B cell (primary cell): ENCODE measurements around the gene MFAP5. TPM values are rescaled to one million over a fixed set of nuclear protein-coding genes. Genes with fewer than 3 reads are reported as not detected.

Experiments used
- ATAC-seq: fragments of 200-7000 bp; cut with Tn5 transposase; one replicate; pipeline ENCODE4 v1.10.0; 2021; ENCODE audit warnings: low read depth, mild to moderate bottlenecking, moderate number of reproducible peaks, moderate library complexity
- CTCF ChIA-PET: fragments of 350-600 bp; sonication (Branson Sonifier 250); formaldehyde crosslinking; loops from one replicate; lab custom pipeline; 2021; ENCODE audit warnings: antibody characterized with exemption, inconsistent platforms; lab: Charles Lee
- POLR2A ChIA-PET: fragments of 350-600 bp; sonication (Branson Sonifier 250); formaldehyde crosslinking; loops from one replicate; lab custom pipeline; 2021; ENCODE audit warnings: antibody characterized with exemption; lab: Charles Lee
- DNase-seq: peaks from one replicate; pipeline ENCODE4 v3.0.0; 2013
- H2AFZ ChIP-seq: 2 replicates; pipeline ENCODE4 v1.6.1; 2012; ENCODE audit warnings: mild to moderate bottlenecking, low read depth, low read length; ENCODE audit not compliant: insufficient read depth, poor library complexity, severe bottlenecking
- H3K27ac ChIP-seq, 2 donors: 1 replicate in 1 of 2; 2 replicates in 1 of 2; pipeline ENCODE4 v1.5.1; 2012 to 2013; ENCODE audit warnings: low read length in 2 of 2, mild to moderate bottlenecking in 2 of 2, moderate library complexity in 1 of 2
- H3K27me3 ChIP-seq, 4 experiments: fragments of 200-600 bp in 1 of 4; sonication (generic) in 1 of 4; replicated peaks in 1 of 4; 1 replicate in 2 of 4; 2 replicates in 2 of 4; pipeline versions ENCODE4 v1.6.1 to v1.7.0; 2013 to 2016; ENCODE audit warnings: low read length in 3 of 4, mild to moderate bottlenecking in 2 of 4, mixed read lengths in 1 of 4, moderate library complexity in 1 of 4; ENCODE audit not compliant: insufficient read depth in 4 of 4, control insufficient read depth in 3 of 4; ENCODE audit errors: control extremely low read depth in 1 of 4
- H3K36me3 ChIP-seq, 2 experiments: replicated peaks in 1 of 2; 1 replicate in 1 of 2; 2 replicates in 1 of 2; pipeline versions ENCODE4 v1.6.1 to v1.7.1; 2013; ENCODE audit warnings: low read length in 1 of 2; ENCODE audit not compliant: insufficient read depth in 2 of 2, control insufficient read depth in 1 of 2; ENCODE audit errors: control extremely low read depth in 1 of 2, extremely low read depth in 1 of 2
- H3K4me1 ChIP-seq, 2 donors: fragments of 200-600 bp in 1 of 2; sonication (generic) in 1 of 2; 1 replicate in 1 of 2; 2 replicates in 1 of 2; pipeline versions ENCODE4 v1.5.1 to v1.6.1; 2013 to 2017; ENCODE audit warnings: low read length in 2 of 2; ENCODE audit not compliant: control insufficient read depth in 2 of 2, insufficient read depth in 2 of 2
- H3K4me2 ChIP-seq: replicated peaks from 2 replicates; pipeline ENCODE3; 2012; ENCODE audit warnings: mild to moderate bottlenecking, low read depth, low read length; ENCODE audit not compliant: poor library complexity, severe bottlenecking
- H3K4me3 ChIP-seq, 5 experiments: fragments of 200-600 bp in 1 of 5; sonication (generic) in 1 of 5; 1 replicate in 3 of 5; 2 replicates in 2 of 5; pipeline versions ENCODE4 v1.5.1 to v1.7.0; 2011 to 2016; ENCODE audit warnings: low read length in 4 of 5, mild to moderate bottlenecking in 4 of 5, low read depth in 2 of 5, control low read depth in 1 of 5, moderate library complexity in 1 of 5; ENCODE audit not compliant: insufficient read depth in 1 of 5; ENCODE audit errors: control extremely low read depth in 1 of 5, extremely low read depth in 1 of 5
- H3K79me2 ChIP-seq: fragments of 200-600 bp; sonication (generic); one replicate; pipeline ENCODE4 v1.6.0; 2016; ENCODE audit warnings: low read length; ENCODE audit not compliant: control insufficient read depth, insufficient read depth
- H3K9ac ChIP-seq: fragments of 200-600 bp; sonication (generic); 2 replicates; pipeline ENCODE4 v1.6.1; 2017; ENCODE audit warnings: mild to moderate bottlenecking, low read length, moderate library complexity
- H3K9me3 ChIP-seq, 3 donors: one replicate each; pipeline versions ENCODE4 v1.6.1 to v1.7.1; 2013; ENCODE audit warnings: low read length in 2 of 3; ENCODE audit not compliant: control insufficient read depth in 2 of 3, insufficient read depth in 1 of 3; ENCODE audit errors: control extremely low read depth in 1 of 3
- H4K20me1 ChIP-seq: 2 replicates; pipeline ENCODE4 v1.6.0; 2012; ENCODE audit warnings: mild to moderate bottlenecking, low read length; ENCODE audit not compliant: insufficient read depth, control insufficient read depth, poor library complexity, severe bottlenecking
- H3K27ac Mint-ChIP-seq: one replicate; pipeline ENCODE4 v1.8.0; 2021; ENCODE audit warnings: mixed read lengths
- H3K27me3 Mint-ChIP-seq: one replicate; pipeline ENCODE4 v1.8.0; 2021; ENCODE audit warnings: mixed read lengths
- H3K4me1 Mint-ChIP-seq: one replicate; pipeline ENCODE4 v1.8.0; 2021; ENCODE audit warnings: mixed read lengths
- H3K4me3 Mint-ChIP-seq: one replicate; pipeline ENCODE4 v1.8.0; 2021; ENCODE audit warnings: mixed read lengths
- H3K9me3 Mint-ChIP-seq: one replicate; pipeline ENCODE4 v1.8.0; 2022; ENCODE audit warnings: mixed read lengths; ENCODE audit not compliant: insufficient read depth
- EZH2 ChIP-seq: IDR thresholded peaks from 2 replicates; pipeline ENCODE4 v1.6.1; 2012; ENCODE audit warnings: borderline replicate concordance, low read depth, mild to moderate bottlenecking, moderate library complexity, low read length; ENCODE audit not compliant: insufficient read depth, poor library complexity, severe bottlenecking
- WGBS: methylation state at CpG from one replicate; pipeline ENCODE4 v1.1.5; 2013; ENCODE audit warnings: missing lambda C conversion rate; ENCODE audit not compliant: insufficient coverage; 5-methylcytosine and 5-hydroxymethylcytosine counted together
- intact Hi-C: fragments of 100-400 bp; cut with micrococcal nuclease; formaldehyde crosslinking; loops from one replicate; pipeline ENCODE4 v1.10.0; 2022
- polyA plus RNA-seq: library from polyadenylated mRNA; depleted of rRNA; stranded (reverse); fragments of >200 nt; gene quantifications from 2 replicates; pipeline ENCODE4 v1.2.3, GENCODE V29; 2012
- total RNA-seq, 2 donors: library from RNA; stranded (reverse); fragments of 120-200 nt in 1 of 2; gene quantifications; 1 replicate in 1 of 2; 2 replicates in 1 of 2; pipeline versions ENCODE4 v1.2.3 to v1.2.4, GENCODE V29; 2013 to 2022
- TF ChIP-seq, protein P1 (sequence below): fragments of 200-600 bp; IDR thresholded peaks from one replicate; pipeline ENCODE4 v1.8.0; 2022; ENCODE audit warnings: antibody characterized with exemption, mild to moderate bottlenecking

The MFAP5 gene
- total and polyA plus RNA-seq, 2 donors (not counting 1 experiment from before 2014, with no cell fraction given), result 0.31 to 0.94 TPM

DNA sequence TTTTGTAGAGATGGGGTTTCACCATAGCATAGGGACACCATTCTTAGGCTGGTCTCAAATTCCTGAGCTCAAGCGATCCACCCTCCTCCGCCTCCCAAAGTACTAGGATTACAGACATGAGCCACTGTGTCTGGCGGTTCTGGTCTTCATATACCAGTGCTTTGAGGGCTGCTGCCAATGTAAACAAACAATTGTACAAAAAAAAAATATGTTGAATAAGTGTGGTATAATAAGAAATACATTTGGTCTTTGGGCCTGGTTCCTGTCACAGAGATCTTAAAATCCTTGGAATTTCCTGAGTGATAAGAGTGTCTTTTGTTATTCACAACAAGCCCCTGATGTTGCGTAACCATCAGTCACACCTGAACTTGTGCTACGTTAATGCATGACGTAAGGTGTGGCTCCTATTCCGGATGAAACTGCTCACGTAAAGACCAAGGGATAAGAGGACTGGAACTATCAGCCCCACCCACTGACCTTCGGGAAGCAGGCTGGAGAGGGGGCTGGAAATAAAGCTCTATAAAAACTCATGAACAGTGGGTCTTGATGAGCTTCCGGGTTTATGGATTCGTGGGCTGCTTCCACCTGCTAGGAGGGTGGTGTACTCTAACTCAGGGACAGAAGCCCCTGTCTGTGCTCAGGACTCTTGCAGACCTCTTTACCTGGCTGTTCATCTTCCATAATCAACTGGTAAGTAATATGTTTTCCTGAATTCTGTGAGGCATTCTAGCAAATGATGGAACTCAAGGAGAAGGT is 18.7 kb upstream of the MFAP5 start:
- no peak for TF ChIP-seq EZH2
- TF ChIP-seq, protein P1, sequence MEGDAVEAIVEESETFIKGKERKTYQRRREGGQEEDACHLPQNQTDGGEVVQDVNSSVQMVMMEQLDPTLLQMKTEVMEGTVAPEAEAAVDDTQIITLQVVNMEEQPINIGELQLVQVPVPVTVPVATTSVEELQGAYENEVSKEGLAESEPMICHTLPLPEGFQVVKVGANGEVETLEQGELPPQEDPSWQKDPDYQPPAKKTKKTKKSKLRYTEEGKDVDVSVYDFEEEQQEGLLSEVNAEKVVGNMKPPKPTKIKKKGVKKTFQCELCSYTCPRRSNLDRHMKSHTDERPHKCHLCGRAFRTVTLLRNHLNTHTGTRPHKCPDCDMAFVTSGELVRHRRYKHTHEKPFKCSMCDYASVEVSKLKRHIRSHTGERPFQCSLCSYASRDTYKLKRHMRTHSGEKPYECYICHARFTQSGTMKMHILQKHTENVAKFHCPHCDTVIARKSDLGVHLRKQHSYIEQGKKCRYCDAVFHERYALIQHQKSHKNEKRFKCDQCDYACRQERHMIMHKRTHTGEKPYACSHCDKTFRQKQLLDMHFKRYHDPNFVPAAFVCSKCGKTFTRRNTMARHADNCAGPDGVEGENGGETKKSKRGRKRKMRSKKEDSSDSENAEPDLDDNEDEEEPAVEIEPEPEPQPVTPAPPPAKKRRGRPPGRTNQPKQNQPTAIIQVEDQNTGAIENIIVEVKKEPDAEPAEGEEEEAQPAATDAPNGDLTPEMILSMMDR, result no peak
- intact Hi-C loops, result no loop called here
- no peak overlapping the region for H3K9ac ChIP-seq
- ChIA-PET CTCF (interaction anchor here (0.7 to 8.5 kb wide), 28 partner anchors 9 to 370 kb away, joined by 3 to 110 read pairs (median 4); partner anchors contain the start of gene RIMKLB), POLR2A (interaction anchor here (0.7 kb wide), 1 partner anchor 361 kb away, joined by 3 read pairs; no protein-coding TSS in a partner anchor)
- Mint-ChIP-seq H3K4me1 (peaks cover 6% of the 10 kb centered on the region), H3K27me3 (peaks cover 9% of the 10 kb centered on the region), H3K27ac (no peak overlapping the region), H3K4me3 (no peak overlapping the region), H3K9me3 (no peaks in the 10 kb centered on the region)
- WGBS, result 82% methylated on average over 10 of the region's 11 CpGs
- no peak overlapping the region for H3K27ac ChIP-seq
- H3K9me3 ChIP-seq, result no peaks in the 10 kb centered on the region
- no peaks in the 10 kb centered on the region for H3K79me2 ChIP-seq
- no peak for DNase-seq
- no peak for ATAC-seq
- no peaks in the 10 kb centered on the region for H3K36me3 ChIP-seq
- H3K4me1 ChIP-seq, result no peaks in the 10 kb centered on the region
- H4K20me1 ChIP-seq, result no peaks in the 10 kb centered on the region
- H3K4me3 ChIP-seq, result no peak overlapping the region
- H3K4me2 ChIP-seq, result no peak overlapping the region
- no peak overlapping the region for H2AFZ ChIP-seq
- no peaks in the 10 kb centered on the region for H3K27me3 ChIP-seq

DNA sequence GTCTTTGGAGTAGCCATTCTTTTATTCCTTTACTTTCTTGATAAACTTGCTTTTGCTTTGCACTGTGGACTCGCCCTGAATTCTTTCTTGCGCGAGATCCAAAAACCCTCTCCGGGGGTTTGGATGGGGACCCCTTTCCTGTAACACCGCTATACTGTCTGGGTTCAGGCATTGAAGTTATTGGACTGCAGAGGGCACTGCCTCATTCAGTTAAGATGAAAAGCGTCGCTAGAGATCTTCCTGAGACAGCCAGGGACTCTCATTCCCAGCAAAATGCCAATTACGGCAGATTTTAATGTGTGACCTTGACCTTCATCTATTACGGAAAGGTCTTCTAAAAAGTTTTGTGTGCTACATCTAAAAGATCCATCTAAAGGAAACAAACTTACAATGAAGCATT is 17.9 kb upstream of the MFAP5 start:
- peaks cover 9% of the 10 kb centered on the region for H3K27me3 Mint-ChIP-seq
- Histone ChIP-seq H3K79me2 (no peaks in the 10 kb centered on the region), H3K4me2 (no peak overlapping the region), H3K9me3 (no peaks in the 10 kb centered on the region), H4K20me1 (no peaks in the 10 kb centered on the region), H3K9ac (no peak overlapping the region), H3K27me3 (no peaks in the 10 kb centered on the region), H3K27ac (no peak overlapping the region), H3K4me3 (no peak overlapping the region), H3K4me1 (no peaks in the 10 kb centered on the region), H2AFZ (no peak overlapping the region), H3K36me3 (no peaks in the 10 kb centered on the region)
- DNase-seq (no peak), ATAC-seq (no peak)
- H3K4me1 Mint-ChIP-seq, result peaks cover 6% of the 10 kb centered on the region
- WGBS, result 90% methylated on average over 8 of the region's 9 CpGs
- H3K27ac Mint-ChIP-seq, result no peak overlapping the region
- TF ChIP-seq, protein P1, result no peak
- TF ChIP-seq EZH2, result no peak
- ChIA-PET POLR2A (interaction anchor here (0.7 kb wide), 1 partner anchor 362 kb away, joined by 3 read pairs; no protein-coding TSS in a partner anchor), CTCF (interaction anchor here (0.6 to 8.5 kb wide), 10 partner anchors 12 to 361 kb away, joined by 3 to 110 read pairs (median 12); no protein-coding TSS in a partner anchor)
- no peaks in the 10 kb centered on the region for H3K9me3 Mint-ChIP-seq
- intact Hi-C loops, result no loop called here
- H3K4me3 Mint-ChIP-seq, result no peak overlapping the region
